ENCODE results near the gene ABTB1.

DNA sequence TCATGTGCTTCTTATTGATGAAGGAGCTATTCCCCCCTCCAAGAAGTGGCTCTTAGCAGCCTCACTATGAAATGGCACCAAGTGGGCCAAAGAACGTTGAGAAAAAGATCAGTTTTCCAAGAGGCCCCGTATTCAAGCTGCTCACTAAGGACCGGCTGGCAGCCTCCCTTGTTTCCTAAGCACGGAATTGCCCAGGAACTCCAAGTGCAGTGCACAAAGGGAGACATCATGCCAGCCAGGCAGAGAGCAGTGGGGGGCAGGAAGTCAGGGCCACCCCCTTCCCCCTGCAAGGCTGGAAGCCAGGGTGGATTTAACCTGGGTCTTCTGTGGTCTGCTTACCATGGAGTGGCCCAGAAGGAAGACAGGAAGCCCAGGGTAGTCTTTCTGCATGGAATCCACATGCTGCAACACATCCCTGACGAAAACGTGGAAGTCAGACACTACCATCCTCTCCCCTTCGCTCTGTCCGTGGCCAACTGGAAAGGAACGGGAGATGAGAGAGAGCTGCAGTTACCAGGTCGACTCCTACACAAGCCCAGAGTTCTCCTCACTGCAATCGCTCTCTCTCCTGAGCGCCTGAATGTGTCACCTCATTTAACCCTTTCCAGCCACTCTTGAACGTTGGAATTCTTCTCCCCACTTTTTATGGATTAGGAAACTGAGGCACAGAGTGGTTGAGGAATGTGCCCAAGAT, 49.5 kb downstream of the ABTB1 start:
- TF ChIP-seq, protein P1, sequence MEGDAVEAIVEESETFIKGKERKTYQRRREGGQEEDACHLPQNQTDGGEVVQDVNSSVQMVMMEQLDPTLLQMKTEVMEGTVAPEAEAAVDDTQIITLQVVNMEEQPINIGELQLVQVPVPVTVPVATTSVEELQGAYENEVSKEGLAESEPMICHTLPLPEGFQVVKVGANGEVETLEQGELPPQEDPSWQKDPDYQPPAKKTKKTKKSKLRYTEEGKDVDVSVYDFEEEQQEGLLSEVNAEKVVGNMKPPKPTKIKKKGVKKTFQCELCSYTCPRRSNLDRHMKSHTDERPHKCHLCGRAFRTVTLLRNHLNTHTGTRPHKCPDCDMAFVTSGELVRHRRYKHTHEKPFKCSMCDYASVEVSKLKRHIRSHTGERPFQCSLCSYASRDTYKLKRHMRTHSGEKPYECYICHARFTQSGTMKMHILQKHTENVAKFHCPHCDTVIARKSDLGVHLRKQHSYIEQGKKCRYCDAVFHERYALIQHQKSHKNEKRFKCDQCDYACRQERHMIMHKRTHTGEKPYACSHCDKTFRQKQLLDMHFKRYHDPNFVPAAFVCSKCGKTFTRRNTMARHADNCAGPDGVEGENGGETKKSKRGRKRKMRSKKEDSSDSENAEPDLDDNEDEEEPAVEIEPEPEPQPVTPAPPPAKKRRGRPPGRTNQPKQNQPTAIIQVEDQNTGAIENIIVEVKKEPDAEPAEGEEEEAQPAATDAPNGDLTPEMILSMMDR (conservative IDR thresholded peaks at IDR 0.05; ENCODE audit: low read depth, low read length): no peak
- no peak for TF ChIP-seq EZH2 (IDR thresholded peaks at IDR 0.05; ENCODE audit: low read length, unreplicated experiment)
- TF ChIP-seq EZH2phosphoT487 (IDR thresholded peaks at IDR 0.05; ENCODE audit: borderline replicate concordance, low read length): no peak
